Central memory CD8-positive, alpha-beta T cell (primary cell): Measurements from ENCODE around the gene LBHD1.

ENCODE experiments used
- ATAC-seq: fragments of 150-1000 bp; cut with Tn5 transposase; replicated peaks from 2 replicates; pipeline ENCODE4 v1.10.0; 2022; ENCODE audit warnings: mild to moderate bottlenecking, moderate FRiP score, moderate number of reproducible peaks; ENCODE audit not compliant: poor library complexity, severe bottlenecking; ENCODE audit errors: extremely low read depth
- DNase-seq, 2 donors: peaks; one replicate each; pipeline ENCODE4 v3.0.0; 2021; ENCODE audit warnings: low spot score in 2 of 2
- H3K27ac Mint-ChIP-seq: one replicate; pipeline ENCODE4 v1.8.0; 2022; ENCODE audit warnings: low read depth, mild to moderate bottlenecking, moderate library complexity, mixed read lengths
- H3K27me3 Mint-ChIP-seq: one replicate; pipeline ENCODE4 v1.8.0; 2022; ENCODE audit warnings: mixed read lengths
- H3K36me3 Mint-ChIP-seq: one replicate; pipeline ENCODE4 v1.8.0; 2022; ENCODE audit warnings: mild to moderate bottlenecking, moderate library complexity, mixed read lengths; ENCODE audit not compliant: insufficient read depth
- H3K4me1 Mint-ChIP-seq: one replicate; pipeline ENCODE4 v1.8.0; 2022; ENCODE audit warnings: mixed read lengths
- H3K4me3 Mint-ChIP-seq: one replicate; pipeline ENCODE4 v1.8.0; 2022; ENCODE audit warnings: mild to moderate bottlenecking, moderate library complexity, mixed read lengths
- H3K9me3 Mint-ChIP-seq: one replicate; pipeline ENCODE4 v1.8.0; 2022; ENCODE audit warnings: mixed read lengths

LBHD1 gene

DNA sequence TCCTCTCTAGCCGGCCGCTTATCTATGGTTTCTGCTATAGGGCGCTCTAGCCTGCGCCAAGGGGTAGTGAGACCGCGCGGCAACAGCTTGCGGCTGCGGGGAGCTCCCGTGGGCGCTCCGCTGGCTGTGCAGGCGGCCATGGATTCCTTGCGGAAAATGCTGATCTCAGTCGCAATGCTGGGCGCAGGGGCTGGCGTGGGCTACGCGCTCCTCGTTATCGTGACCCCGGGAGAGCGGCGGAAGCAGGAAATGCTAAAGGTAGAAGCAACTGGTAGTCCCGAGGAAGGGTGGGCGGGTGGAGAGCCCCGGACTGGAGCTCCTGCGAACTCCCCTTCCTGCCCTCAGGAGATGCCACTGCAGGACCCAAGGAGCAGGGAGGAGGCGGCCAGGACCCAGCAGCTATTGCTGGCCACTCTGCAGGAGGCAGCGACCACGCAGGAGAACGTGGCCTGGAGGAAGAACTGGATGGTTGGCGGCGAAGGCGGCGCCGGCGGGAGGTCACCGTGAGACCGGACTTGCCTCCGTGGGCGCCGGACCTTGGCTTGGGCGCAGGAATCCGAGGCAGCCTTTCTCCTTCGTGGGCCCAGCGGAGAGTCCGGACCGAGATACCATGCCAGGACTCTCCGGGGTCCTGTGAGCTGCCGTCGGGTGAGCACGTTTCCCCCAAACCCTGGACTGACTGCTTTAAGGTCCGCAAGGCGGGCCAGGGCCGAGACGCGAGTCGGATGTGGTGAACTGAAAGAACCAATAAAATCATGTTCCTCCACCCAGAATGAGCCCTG, at the start of gene LBHD1, which contains the start of gene UQCC3:
LBHD1 (minus strand) TSS at position 660 of the 782 bp plus-strand sequence. CDS start 2,236 bp downstream, outside the sequence.
UQCC3 (plus strand) TSS at position 66 of the 782 bp plus-strand sequence; CDS start at position 139, 73 bp downstream.
- H3K4me3 Mint-ChIP-seq = peak within 1 kb of the TSS; percentile 98
- no peaks in the 10 kb centered on the region for H3K27me3 Mint-ChIP-seq
- peak; percentile 88 for ATAC-seq
- peak; percentile 44 to 56 for DNase-seq
- no peaks in the 10 kb centered on the region for H3K9me3 Mint-ChIP-seq
- peaks cover 33% of the 10 kb centered on the region for H3K4me1 Mint-ChIP-seq
- peaks cover 31% of the 10 kb centered on the region for H3K36me3 Mint-ChIP-seq
- peak within 1 kb of the TSS; percentile 94 for H3K27ac Mint-ChIP-seq

DNA sequence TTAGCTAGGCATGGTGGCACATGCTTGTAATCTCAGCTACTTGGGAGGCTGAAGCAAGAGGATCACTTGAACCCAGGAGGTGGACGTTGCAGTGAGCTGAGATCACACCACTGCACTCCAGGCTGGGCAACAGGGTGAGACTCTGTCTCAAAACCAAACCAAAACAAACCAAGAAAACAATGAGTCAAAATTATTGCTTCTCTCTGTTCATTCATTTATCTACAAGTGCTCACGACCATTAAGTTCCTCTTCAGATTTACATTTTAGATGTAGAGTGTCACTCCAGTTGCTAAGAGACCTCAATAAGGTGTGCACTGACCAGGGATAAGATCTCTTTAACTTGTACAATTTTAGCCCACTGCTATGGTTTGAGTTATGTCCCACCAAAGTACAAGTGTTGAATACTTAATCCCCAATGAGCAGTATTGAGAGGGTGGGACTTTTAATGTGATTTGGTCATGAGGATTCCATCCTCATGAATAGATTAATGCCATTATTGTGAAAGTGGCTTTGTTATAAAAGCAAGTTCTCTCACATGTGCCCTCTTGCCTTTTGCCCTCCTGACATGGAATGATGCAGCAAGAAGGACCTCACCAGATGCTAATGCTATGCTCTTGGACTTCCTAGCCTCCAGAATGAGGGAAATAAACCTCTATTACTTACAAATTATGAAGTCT, 47.4 kb upstream of the LBHD1 start:
- Mint-ChIP-seq H3K36me3 (peaks cover 97% of the 10 kb centered on the region), H3K9me3 (no peaks in the 10 kb centered on the region), H3K4me1 (peaks cover 33% of the 10 kb centered on the region), H3K4me3 (no peak overlapping the region), H3K27ac (no peak overlapping the region), H3K27me3 (no peaks in the 10 kb centered on the region)
- ATAC-seq (no peak), DNase-seq (no peak)

DNA sequence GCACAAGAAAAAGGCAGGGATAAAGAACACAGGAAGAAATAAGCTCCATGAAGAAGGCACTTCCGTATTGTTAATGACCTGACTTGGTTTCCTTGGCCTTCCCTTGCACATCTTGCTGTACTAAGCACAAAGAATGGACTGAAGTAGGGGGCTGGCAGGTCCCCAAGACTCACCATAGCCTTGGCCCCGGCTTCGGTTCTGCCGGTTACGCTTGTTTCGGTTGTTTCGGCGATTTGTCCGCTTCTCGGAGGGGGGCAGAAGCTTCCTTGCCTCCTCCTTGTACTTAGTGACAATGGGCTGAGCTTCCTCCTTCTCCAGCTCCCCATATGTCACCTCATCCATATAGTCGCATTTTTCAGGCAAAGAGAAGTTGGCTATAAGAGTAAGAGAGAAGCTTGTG, 44.7 kb upstream of the LBHD1 start:
- peaks cover 90% of the 10 kb centered on the region for H3K36me3 Mint-ChIP-seq
- no peak overlapping the region for H3K27ac Mint-ChIP-seq
- H3K27me3 Mint-ChIP-seq = no peaks in the 10 kb centered on the region
- no peak overlapping the region for H3K4me3 Mint-ChIP-seq
- DNase-seq = no peak
- H3K9me3 Mint-ChIP-seq = no peaks in the 10 kb centered on the region
- peaks cover 21% of the 10 kb centered on the region for H3K4me1 Mint-ChIP-seq
- no peak for ATAC-seq

DNA sequence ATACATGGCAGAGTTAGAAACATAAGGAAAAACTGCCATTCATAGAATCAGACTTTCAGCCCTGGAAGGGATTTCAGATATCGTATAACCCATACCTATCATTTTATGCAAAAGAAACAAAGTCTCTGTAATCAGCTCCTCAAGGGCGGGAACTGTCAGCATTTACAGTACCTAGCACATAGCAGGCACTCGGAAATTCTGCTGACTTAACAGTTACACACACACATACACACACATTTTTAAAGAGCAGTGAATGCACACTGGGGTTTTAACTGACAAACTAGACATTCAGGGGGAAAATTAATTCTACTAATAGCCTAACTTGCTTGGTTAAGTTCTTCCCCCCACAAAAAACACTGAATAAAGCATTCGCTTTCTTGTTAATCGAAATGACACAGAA, 44.1 kb upstream of the LBHD1 start:
- H3K27me3 Mint-ChIP-seq = no peaks in the 10 kb centered on the region
- peaks cover 90% of the 10 kb centered on the region for H3K36me3 Mint-ChIP-seq
- no peak for ATAC-seq
- H3K27ac Mint-ChIP-seq = no peak overlapping the region
- H3K4me1 Mint-ChIP-seq = peaks cover 21% of the 10 kb centered on the region
- no peak overlapping the region for H3K4me3 Mint-ChIP-seq
- no peak for DNase-seq
- no peaks in the 10 kb centered on the region for H3K9me3 Mint-ChIP-seq

DNA sequence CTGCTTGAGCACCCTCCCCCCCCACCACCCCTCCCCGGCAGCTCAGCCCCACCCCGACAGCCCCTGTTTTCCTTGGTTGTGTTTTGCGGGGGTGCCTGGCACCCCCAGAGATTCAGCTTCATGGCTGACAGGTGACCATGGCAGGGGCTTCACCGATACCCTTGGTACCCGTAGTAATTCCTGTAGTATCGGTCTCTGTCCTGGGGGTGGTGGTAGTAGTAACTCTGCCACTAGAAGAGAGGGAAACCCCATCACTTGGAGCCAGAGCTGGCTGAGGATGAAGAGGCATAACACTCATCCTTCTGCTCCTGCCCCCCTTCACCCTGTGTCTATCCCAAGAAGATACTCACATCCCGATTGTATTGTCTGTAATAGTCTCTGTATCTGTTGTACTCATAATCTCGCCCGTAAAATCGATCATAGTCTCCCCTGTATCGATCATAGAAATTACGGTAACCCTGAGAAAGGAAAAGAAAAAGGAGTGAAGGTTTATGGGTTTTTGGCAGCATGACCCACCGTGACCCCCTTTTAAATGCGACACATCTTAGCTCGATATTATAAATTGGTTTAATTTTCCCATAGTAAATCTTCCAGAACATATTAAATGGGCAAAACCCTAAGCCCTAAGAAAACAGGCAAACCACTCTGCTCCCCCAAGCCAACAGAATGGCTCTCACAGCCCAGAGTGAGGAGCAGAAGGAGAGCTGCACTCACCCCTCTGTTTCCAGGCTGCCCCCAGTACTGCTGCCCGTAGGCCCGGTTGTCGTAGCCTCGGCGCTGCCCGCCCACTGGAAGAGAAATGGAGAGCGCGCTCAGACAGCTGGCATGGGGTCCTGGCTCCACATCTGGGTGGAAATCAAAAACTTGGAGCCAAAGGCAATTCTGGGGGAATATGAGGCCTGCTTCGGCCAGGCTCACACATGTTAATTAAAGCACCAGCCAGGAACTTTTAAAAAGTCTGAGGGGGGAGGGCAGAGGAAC, 43.4 kb upstream of the LBHD1 start:
- H3K27me3 Mint-ChIP-seq = no peaks in the 10 kb centered on the region
- peaks cover 82% of the 10 kb centered on the region for H3K36me3 Mint-ChIP-seq
- H3K4me1 Mint-ChIP-seq = peaks cover 21% of the 10 kb centered on the region
- ATAC-seq = no peak
- no peak overlapping the region for H3K4me3 Mint-ChIP-seq
- peak overlapping the region; percentile 57 for H3K27ac Mint-ChIP-seq
- DNase-seq = no peak
- H3K9me3 Mint-ChIP-seq = no peaks in the 10 kb centered on the region

DNA sequence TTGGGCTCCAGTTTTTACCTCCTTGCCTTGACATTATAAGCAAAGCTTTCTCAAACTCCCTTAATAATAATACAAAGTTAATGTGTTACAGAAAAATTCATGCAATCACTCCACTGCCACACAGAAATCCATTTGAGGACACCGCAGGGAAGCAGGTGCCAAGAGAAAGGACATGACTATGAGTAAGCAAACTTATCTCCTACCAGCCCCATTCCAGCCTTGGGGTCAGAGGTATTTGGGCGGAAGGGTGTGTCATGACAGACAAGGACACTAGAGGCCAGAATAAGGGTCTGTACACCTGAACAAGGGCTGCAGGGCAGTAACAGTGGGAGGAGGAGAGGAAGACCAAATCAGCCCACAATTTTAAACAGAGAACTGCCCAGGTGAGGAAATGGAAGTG, 41.3 kb upstream of the LBHD1 start:
- H3K4me1 Mint-ChIP-seq = peaks cover 31% of the 10 kb centered on the region
- DNase-seq (no peak), ATAC-seq (no peak)
- no peaks in the 10 kb centered on the region for H3K9me3 Mint-ChIP-seq
- no peaks in the 10 kb centered on the region for H3K27me3 Mint-ChIP-seq
- peak overlapping the region; percentile 49 for H3K27ac Mint-ChIP-seq
- H3K36me3 Mint-ChIP-seq = peaks cover 72% of the 10 kb centered on the region
- H3K4me3 Mint-ChIP-seq = no peak overlapping the region

DNA sequence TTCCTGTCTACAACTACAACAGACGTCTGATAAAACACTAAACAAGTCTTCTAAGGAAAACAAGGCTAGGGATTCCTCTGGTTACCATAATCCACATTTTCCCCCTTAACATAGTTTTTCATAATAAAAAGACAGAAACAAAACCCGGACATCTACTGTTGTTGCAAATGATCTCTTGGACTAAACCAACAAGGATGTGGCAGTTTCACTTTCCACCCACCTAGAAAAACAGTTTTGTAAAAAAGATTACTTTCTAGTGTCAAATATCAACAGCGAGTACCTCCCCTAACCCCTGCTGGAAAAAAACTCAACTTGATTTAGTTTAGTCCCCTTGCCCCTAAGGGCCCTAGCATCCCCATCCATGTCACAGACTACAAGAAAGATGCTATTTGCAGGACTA, 40.8 kb upstream of the LBHD1 start:
- Mint-ChIP-seq H3K27me3 (no peaks in the 10 kb centered on the region), H3K36me3 (peaks cover 67% of the 10 kb centered on the region)
- DNase-seq = no peak

DNA sequence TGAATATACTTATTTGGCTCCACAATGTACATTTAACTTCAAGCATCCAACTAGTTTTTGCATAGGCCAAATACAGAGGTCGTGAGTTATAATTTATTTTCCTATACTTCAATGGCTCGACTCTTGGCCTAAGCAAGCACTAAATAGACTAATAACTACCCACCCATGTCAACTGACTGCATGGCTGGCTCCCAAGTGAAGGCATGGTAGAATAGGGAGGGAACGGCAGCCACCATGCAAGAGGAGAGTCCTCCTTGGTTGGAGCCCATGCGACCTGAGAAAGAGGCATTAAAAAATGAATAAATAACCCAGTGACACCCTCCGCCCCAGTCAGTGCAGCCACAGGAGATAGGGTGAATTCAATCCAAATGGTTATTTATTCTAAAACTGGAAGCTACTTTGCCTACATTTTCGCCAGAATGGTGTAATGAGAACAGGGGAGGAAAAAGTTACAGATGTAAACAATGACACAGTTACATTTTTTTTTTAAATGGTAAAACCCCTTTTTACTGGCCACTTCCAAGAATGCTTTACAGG, 40.3 kb upstream of the LBHD1 start:
- peaks cover 31% of the 10 kb centered on the region for H3K4me1 Mint-ChIP-seq
- no peak for DNase-seq
- no peaks in the 10 kb centered on the region for H3K27me3 Mint-ChIP-seq
- ATAC-seq = no peak
- no peak overlapping the region for H3K4me3 Mint-ChIP-seq
- peaks cover 62% of the 10 kb centered on the region for H3K36me3 Mint-ChIP-seq
- H3K27ac Mint-ChIP-seq = peak overlapping the region; percentile 22
- H3K9me3 Mint-ChIP-seq = no peaks in the 10 kb centered on the region

More for the DNA sequence above, 40.8 kb upstream of the LBHD1 start:
- Mint-ChIP-seq H3K4me1 (peaks cover 31% of the 10 kb centered on the region), H3K9me3 (no peaks in the 10 kb centered on the region), H3K27ac (peak overlapping the region; percentile 22), H3K4me3 (no peak overlapping the region)
- ATAC-seq = no peak

DNA sequence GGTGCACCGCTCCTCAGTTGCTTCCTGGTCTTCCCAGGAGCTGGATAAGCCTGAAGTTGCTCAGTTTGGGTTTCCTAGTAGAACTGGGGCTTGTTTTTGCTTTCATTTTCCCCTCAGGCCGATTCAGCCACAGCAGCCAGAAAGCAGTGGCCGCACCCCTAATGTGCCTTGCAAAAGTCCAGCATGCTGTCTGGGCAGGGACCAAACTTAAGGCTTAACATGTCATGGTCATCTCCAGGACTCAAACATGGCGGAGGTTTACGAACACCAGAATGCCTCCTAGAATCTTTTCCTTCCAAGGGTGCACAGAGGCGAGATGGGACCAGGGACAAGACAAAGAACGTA, 37.9 kb upstream of the LBHD1 start:
- H3K4me1 Mint-ChIP-seq = peaks cover 44% of the 10 kb centered on the region
- peak overlapping the region; percentile 95 for H3K27ac Mint-ChIP-seq
- no peaks in the 10 kb centered on the region for H3K27me3 Mint-ChIP-seq
- ATAC-seq = no peak
- H3K4me3 Mint-ChIP-seq = peak overlapping the region; percentile 90
- H3K9me3 Mint-ChIP-seq = no peaks in the 10 kb centered on the region
- H3K36me3 Mint-ChIP-seq = peaks cover 39% of the 10 kb centered on the region
- no peak for DNase-seq

DNA sequence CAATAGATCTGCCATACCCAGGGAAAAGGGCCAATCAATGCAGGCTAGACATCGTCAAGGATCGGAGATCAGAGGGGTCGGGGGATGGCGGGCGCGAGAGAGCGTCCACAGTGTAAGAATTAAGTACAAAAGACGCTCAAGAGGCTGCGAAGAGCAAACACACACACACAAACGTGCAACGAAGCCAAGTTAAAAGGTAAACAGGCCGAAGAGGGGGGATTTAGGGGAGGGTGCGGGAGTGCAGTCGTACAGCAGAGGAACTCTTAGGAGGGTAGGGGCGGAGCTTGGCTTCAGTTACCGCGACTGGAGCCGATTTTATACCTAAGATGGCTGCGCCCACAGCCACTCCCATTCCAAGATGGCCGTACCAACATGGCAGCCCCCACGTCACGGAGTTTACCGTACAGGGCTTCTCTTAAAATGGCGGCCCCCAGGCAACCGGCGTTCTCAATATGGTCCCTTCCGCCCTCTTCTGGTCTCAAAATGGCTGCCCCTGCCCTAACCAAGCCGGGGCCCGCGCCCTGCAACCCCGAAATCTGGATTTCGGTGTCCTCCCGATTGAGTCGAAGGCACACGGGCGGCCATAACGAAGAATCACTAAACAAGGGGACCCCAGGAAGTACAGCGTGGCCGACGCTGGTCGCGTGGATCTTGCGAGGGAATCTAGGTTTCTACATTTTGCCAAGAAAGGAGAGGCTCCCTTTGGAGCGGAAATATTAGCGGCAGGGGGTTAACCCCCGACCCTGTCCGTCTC, 37.4 kb upstream of the LBHD1 start:
- no peaks in the 10 kb centered on the region for H3K9me3 Mint-ChIP-seq
- H3K4me1 Mint-ChIP-seq = peaks cover 45% of the 10 kb centered on the region
- no peaks in the 10 kb centered on the region for H3K27me3 Mint-ChIP-seq
- H3K36me3 Mint-ChIP-seq = peaks cover 36% of the 10 kb centered on the region
- peak; percentile 93 to 98 for DNase-seq
- H3K27ac Mint-ChIP-seq = peak overlapping the region; percentile 95
- peak; percentile 81 for ATAC-seq
- H3K4me3 Mint-ChIP-seq = peak overlapping the region; percentile 90

DNA sequence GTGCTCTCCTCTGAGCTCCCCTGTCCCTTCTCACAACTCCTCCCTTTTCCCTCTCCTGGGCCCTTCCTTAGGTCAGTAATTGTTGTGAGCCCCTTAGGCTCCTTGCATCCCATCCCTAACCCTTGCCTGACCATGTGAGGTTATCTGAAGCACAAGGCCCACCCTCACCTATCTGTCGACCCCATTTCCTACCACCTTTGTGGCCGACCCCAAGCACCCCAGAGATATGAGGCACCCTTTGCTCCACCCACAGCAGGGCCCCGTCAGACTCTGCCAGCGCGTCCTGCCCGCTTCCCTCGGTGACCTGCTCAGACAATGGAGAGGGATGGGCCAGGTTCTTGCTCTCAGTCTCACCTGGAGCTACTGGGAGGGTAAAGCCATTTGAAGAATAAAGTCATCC, 36.7 kb upstream of the LBHD1 start:
- peak; percentile 25 for ATAC-seq

More for the DNA sequence above, 36.7 kb upstream of the LBHD1 start:
- peaks cover 31% of the 10 kb centered on the region for H3K36me3 Mint-ChIP-seq
- no peaks in the 10 kb centered on the region for H3K27me3 Mint-ChIP-seq
- peaks cover 45% of the 10 kb centered on the region for H3K4me1 Mint-ChIP-seq
- H3K4me3 Mint-ChIP-seq = peak overlapping the region; percentile 90
- H3K27ac Mint-ChIP-seq = peak overlapping the region; percentile 95
- DNase-seq = peak in 1 of 2 donors; percentile 29
- no peaks in the 10 kb centered on the region for H3K9me3 Mint-ChIP-seq
